HG02973 (cell line): Measurements from ENCODE around the gene MT2A.
A peak's percentile ranks its signal among the peaks of the same experiment; 100 is the strongest.
"Not testable (repeated sequence)": the region's sequence is repeated elsewhere in the genome, so short reads cannot be mapped to it uniquely, and the experiment has no call there.

Experiments
- ATAC-seq: cut with Tn5 transposase; IDR thresholded peaks from one replicate; pipeline ENCODE4 v1.9.1; 2021; ENCODE audit warnings: moderate library complexity; ENCODE audit not compliant: unreplicated experiment

The MT2A gene

DNA sequence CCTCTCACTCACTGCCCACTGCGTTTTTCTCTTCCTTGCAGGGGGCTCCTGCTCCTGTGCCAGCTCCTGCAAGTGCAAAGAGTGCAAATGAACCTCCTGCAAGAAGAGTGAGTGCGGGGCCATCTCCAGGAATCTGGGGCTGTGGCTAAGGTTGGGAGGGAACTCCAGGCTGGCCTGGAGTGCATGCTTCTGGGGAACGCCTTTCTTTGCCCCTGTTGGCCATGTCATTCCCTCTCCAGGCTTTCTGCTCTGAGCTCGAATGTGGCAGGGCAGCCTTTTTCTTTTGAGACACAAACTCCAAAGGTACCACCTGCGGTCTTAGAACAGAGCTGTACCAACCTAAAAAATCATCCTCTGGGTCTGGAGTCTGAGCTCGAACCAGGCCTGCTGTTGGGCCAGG lies 9.8 kb downstream of the MT2A start:
- no peak for ATAC-seq

DNA sequence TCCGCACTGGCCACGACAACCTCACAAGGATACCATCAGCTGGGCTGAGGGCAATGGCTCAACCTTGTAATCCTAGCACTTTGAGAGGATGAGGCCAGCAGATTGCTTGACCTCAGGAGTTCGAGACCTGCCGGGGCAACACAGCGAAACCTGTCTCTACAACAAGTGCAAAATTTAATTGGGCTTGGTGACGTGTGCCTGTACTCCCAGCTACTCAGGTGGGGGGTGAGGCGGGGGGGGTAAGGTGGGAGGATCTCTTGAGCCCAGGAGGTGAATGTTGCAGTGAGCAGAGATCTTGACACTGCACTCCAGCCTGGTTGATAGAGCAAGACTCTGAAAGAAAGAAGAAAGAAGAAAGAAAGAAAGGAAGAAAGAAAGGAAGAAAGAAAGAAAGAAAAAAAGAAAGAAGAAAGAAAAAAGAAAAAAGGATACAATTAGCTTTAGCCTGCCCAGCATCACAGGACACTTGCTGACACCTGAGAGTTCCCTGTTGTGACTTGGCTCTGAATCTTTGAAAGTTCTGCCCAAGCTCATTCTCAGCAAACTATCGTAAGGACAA lies 12.0 kb downstream of the MT2A start:
- no peak for ATAC-seq

DNA sequence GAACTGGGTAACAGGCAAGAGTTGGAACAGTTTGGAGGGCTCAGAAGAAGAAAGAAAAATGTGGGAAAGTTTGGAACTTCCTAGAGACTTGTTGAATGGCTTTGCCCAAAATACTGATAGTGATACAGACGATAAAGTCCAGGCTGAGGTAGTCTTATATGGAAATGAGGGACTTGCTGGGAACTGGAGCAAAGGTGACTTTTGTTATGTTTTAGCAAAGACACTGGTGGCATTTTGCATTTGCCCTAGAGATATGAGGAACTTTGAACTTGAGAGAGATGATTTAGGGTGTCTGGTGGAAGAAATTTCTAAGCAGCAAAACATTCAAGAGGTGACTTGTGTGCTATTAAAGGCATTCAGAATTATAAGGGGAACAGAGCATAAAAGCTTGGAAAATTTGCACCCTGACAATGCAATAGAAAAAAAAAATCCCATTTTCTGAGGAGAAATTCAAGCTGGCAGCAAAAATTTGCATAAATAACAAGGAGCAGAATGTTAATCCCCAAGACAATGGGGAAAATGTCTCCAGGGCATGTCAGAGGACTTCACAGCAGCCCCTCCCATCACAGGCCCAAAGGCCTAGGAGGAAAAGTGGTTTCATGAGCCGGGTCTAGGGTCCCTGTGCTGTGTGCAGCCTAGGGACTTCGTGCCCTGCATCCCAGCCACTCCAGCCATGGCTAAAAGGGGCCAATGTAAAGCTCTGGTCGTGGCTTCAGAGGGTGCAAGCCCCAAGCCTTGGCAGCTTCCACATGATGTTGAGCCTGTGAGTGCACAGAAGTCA lies 13.5 kb downstream of the MT2A start:
- ATAC-seq, result not testable (repeated sequence)

DNA sequence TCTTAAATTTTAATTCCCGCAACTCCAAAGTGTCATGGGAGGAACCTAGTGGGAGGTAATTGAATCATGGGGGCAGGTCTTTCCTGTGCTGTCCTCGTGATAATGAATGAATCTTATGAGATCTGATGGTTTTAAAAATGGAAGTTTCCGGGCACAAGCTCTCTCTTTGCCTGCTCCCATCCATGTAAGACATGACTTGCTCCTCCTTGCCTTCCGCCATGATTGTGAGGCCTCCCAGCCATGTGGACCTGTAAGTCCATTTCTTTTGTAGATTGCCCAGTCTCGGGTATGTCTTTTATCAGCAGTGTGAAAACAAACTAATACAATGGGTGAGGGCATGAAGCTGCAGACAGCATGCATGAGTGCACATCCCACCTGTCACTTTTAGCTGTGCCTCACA lies 14.8 kb downstream of the MT2A start:
- not testable (repeated sequence) for ATAC-seq

DNA sequence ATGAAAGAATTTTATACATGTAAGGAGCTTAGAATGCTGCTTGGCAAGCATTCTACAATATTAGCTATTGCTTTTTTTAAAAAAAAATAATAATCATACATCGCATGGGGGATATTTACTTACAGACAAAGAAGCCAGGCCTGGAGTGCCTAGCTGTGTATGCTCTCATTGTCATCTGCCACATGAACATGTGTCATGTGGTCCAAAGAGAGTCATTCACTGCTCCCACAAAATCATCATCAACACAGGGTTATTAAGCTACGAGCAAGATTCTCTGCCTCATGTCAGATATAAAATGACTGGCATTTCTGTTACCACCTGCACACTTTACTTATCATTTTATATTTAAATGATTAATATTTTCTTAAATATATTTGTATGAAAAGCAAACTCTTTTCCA lies 15.3 kb downstream of the MT2A start:
- no peak for ATAC-seq

DNA sequence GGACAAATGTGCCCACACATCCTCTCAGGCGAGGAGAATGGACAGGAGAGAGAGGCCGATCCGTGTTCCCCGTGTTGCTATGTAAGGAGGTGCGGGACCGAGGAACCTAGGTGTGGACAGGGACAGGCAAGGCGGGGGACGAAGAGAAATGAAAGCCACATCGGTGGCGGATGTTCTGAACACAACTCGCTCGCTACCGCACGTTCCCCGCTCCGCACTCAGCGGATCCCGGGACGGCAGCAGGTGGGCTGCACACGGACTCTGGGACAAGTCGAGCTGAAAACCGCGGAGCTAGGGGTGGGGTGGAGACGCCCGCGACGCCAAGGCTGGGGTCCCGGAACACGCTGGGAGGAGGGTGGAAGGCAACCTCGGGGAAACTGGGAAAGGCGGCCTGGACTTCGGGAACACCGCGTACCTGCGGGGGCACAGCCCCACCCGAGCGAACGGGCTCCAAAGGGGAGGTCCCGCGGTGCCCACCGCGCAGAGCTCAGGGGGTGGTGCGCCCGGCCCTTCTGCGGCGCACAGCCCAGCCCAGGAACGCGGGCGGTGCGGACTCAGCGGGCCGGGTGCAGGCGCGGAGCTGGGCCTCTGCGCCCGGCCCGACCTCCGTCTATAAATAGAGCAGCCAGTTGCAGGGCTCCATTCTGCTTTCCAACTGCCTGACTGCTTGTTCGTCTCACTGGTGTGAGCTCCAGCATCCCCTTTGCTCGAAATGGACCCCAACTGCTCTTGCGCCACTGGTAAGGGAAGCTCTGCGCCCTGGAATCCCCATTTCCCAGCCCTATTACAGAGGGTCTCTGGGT lies 17.0 kb downstream of the MT2A start, which contains the start of gene MT1E:
MT1E (plus strand) TSS at position 642 of the 803 bp plus-strand sequence; CDS start at position 713, 71 bp downstream.
- peak; percentile 60 for ATAC-seq

DNA sequence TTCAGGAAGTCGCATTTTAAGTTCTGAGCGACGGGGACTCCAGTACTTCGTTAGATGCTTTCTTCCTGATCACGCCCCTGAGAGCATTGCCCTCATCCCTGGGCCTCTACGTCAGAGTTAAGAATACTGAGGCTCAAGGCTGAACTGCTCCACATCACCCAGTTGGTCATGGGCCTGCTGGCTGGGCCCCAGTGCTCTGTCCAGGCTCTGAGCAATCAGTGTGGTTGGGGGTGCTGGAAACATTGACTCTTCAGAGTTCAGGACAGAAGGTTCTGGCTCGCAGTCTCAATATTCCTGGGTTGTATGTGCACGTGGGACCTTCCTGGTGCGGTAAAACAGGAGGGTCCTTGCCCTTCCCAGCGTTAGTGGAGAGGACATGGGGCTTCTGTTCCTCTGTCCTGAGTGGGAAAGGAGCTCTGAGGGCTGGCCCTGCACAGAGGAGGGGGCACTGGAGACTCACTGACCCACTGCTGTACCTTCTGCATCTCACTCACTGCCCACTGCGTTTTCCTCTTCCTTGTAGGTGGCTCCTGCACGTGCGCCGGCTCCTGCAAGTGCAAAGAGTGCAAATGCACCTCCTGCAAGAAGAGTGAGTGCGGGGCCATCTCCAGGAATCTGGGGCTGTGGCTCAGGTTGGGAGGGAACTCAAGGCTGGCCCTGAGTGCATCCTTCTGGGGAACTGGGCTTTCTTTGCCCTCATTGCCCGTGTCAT lies 17.7 kb downstream of the MT2A start:
- ATAC-seq, result no peak

DNA sequence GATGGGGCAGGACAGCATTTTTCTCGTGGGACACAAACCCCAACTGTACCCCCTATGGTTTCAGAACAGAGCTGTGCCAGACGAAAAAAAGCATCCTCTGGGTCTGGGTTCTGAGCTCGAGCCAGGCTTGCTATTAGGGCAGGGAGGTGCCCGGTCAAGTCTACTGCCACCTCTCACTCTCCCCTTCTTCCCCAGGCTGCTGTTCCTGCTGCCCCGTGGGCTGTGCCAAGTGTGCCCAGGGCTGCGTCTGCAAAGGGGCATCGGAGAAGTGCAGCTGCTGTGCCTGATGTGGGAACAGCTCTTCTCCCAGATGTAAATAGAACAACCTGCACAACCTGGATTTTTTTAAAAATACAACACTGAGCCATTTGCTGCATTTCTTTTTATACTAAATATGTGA lies 18.3 kb downstream of the MT2A start:
- no peak for ATAC-seq

DNA sequence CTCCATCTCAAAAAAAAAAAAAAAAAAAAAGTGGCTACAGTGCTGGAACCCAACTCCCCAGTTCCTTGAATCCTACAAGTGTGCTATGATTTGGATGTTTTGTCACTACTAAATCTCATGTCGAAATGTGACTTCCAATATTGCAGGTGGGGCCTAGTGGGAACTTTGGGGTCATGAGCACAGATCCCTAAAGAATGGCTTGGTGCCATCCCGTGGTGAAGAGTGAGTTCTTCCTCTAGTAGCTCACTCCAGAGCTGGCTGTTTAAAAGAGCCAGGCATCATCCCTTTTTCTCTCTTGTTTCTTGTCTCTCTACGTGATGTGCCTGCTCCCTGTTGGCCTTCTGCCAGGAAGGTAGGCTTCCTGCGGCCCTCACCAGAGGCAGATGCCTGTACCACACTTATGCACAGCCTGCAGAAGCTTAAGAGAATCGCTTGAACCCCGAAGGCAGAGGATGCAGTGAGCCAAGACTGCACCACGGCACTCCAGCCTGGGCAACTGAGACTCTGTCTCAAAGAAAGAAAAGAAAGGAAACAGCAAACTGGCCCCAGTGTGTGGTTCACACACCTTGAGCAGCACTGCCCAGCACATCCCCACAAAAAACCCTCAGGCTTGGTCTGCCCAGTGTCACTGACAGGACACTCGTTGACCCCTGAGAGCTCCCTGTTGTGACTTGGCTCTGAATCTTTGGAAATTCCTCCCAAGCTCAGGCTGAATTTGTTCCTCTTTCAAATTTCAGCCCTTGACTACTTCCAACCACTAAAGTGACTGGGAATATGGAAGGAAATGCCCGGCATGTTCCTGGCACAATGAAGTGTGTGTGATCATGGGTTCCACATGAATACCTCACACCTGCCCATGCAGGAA lies 20.3 kb downstream of the MT2A start:
- ATAC-seq, result no peak

DNA sequence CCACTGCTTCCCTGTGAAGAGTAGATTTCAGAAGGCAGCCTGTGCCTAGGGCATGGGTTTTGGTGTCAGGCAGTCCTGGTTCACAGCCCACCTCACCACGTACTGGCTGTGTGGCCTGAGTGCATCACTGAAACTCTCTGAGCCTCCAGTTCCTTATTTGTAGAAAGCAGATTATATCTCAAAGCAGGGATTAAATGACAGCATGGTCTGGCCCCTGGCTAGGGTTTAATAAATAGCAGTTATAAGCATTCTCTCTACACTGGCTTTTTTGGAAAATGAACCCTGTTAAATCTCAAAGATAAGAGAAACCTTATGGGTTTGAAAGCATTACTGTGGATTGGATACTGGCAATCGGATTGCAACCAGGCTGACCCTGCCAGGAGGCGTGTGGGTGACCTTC lies 21.1 kb downstream of the MT2A start:
- ATAC-seq, result no peak

DNA sequence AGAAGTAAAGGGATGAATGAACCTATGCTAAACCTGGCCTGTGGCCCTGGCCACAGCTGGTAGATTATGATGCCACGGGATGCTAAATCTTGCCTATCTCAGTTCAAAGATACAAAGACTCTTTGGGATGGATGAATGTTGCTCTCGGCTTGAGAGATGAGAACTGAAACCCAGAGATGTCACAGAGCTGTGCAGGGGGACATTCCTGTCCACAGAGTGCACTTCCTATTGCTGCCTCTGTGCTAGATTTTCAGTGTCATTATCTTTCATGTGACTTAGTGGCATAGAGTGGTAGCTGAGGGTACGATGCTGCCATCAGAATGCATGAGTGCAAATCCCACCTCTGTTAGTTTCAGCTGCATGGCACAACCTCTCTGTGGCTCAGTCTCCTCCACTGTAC lies 21.8 kb downstream of the MT2A start:
- peak; percentile 69 for ATAC-seq

DNA sequence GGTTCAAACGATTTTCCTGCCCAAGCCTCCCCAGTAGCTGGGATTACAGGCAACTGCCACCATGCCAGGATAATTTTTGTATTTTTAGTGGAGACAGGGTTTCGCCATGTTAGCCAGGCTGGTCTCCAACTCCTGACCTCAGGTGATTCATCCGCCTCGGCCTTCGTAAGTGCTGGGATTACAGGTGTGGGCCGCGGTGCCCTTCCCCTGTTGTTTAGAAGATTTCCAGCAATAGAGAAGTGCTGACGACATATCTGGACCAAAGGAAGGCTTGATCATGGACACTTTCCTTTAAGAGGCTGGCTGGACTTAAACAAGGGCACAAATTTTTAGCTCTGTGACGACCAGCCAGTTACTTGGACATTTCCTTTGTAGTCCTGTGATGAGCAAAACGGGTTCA lies 22.8 kb downstream of the MT2A start:
- ATAC-seq, result no peak

DNA sequence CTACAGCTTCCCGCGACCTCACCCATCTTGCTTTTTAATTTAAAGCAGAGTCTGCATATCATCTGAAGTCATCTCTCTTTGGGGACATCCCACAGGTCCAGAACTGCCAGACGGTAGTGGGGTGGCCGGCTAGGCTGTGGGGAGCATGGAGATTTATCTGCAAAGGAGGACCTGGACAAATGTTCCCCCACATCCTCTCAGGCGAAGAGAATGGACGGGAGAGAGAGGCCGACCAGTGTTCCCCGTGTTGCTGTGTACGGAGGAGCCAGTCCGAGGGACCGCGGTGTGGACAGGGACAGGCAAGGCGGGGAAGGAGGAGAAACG lies 23.4 kb downstream of the MT2A start:
- ATAC-seq, result no peak

DNA sequence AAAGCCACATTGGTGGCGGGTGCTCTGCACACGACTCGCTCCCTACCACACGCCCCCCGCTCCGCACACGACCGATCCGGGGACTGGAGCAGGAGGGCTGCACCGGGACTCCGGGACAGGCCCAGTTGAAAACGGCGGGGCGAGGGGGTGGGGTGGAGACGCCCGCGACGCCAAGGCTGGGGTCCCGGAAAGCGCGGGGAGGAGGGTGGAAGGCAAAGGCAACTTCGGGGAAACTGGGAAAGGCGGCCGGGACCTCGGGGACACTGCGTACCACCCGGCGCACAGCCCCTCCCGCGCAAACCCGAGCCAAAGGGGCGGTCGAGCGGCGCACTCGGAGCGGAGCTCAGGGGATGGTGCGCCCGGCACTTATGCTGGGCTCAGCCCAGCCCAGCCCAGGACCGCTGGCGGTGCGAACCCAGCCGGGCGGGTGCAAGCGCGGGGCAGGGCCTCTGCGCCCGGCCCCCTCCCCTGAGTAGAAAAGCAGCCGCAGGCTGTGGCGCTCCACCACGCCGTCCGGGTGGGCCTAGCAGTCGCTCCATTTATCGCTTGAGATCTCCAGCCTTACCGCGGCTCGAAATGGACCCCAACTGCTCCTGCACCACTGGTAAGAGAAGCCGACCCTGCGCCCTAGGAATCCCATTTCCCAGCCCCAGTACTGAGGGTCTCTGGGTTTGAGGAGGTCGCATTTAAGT lies 23.9 kb downstream of the MT2A start, which contains the start of gene MT1M:
MT1M (plus strand) TSS at position 504 of the 692 bp plus-strand sequence; CDS start at position 577, 73 bp downstream.
- no peak for ATAC-seq

DNA sequence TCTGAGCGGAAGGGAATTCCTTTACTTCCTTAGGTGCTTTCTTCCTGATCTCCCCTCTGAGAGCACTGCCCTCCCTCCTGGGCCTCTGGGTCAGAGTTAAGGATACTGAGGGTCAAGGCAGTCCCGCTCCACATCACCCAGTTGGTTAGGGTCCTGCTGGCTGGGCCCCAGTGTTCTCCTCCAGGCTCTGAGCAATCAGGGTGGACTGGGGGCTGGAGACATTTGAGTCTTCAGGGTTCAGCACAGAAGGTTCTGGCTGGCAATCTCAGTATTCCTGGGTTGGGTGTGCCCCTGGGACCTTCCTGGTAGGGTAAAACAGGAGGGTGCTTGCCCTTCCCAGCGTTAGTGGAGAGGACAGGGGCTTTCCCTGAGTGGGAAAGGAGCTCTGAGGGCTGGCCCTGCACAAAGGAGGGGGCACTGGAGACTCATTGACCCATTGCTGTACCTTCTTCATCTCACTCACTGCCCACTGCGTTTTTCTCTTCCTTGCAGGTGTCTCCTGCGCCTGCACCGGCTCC lies 24.5 kb downstream of the MT2A start:
- ATAC-seq, result no peak

DNA sequence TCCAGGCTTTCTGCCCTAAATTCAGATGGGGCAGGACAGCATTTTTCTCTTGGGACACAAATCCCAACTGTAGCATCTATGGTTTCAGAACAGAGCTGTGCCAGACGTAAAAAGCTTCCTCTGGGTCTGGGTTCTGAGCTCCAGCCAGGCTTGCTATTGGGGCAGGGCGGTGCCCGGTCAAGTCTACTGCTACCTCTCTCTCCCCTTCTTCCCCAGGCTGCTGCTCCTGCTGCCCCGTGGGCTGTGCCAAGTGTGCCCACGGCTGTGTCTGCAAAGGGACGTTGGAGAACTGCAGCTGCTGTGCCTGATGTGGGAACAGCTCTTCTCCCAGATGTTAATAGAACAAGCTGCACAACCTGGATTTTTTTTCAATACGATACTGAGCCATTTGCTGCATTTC lies 25.2 kb downstream of the MT2A start:
- no peak for ATAC-seq

DNA sequence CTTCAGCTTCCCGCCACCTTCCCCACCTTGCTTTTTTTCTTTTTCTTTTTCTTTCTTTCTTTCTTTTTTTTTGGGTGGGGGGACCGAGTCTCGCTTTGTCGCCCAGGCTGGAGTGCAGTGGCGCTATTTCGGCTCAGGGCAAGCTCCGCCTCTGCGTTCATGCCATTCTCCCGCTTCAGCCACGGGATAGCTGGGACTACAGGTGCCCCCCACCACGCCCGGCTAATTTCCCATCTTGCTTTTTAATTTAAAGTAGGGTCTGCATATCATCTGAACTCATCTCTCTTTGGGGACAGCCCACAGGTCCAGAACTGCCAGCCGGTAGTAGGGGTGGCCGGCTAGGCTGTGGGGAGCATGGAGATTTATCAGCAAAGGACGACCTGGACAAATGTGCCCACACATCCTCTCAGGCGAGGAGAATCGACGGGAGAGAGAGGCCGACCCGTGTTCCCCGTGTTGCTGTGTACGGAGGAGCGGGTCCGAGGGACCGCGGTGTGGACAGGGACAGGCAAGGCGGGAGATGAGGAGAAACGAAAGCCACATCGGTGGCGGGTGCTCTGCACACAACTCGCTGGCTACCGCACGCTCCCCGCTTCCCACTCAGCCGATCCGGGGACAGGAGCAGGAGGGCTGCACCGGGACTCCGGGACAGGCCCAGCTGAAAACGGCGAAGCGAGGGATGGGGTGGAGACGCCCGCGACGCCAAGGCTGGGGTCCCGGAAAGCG lies 26.5 kb downstream of the MT2A start:
- ATAC-seq, result no peak

DNA sequence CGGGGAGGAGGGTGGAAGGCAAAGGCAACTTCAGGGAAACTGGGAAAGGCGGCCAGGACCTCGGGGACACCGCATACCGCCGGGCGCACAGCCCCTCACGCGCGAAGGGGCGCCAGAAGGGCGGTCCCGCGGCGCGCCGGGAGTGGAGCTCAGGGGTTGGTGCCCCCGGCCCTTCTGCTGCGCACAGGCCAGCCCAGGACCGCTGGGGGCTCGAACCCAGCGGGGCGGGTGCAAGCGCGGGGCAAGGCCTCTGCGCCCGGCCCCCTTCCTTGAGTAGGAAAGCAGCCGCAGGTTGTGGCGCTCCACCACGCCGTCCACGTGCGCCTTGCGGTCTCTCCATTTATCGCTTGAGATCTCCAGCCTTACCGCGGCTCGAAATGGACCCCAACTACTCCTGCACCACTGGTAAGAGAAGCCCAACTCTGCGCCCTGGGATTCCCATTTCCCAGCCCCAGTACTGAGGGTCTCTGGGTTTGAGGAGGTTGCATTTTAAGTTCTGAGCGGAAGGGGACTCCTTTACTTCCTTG lies 27.1 kb downstream of the MT2A start:
- ATAC-seq, result no peak
